Hepatocyte (in vitro differentiated cells): Measurements from ENCODE around the gene PNPLA4. TPM values are rescaled to one million over a fixed set of nuclear protein-coding genes. Genes with fewer than 3 reads are reported as not detected.

ENCODE experiments used
- DNase-seq: peaks from one replicate; pipeline ENCODE4 v3.0.0-alpha.2; 2016; ENCODE audit warnings: low spot score
- H2AFZ ChIP-seq: fragments of 200-600 bp; sonication (generic); 2 replicates; pipeline ENCODE4 v1.6.0; 2016; ENCODE audit warnings: antibody characterized with exemption, mild to moderate bottlenecking
- H3K27ac ChIP-seq: fragments of 200-600 bp; sonication (generic); 2 replicates; pipeline ENCODE4 v1.5.1; 2016; ENCODE audit warnings: mild to moderate bottlenecking
- H3K27me3 ChIP-seq: fragments of 200-600 bp; sonication (generic); 2 replicates; pipeline ENCODE4 v1.6.1; 2016
- H3K36me3 ChIP-seq: fragments of 200-600 bp; sonication (generic); replicated peaks from 2 replicates; pipeline ENCODE4 v1.5.1; 2016; ENCODE audit warnings: low read depth; ENCODE audit not compliant: insufficient read depth
- H3K4me1 ChIP-seq: fragments of 200-600 bp; sonication (generic); 2 replicates; pipeline ENCODE4 v1.5.1; 2016; ENCODE audit warnings: mild to moderate bottlenecking, moderate library complexity; ENCODE audit not compliant: insufficient read depth
- H3K4me2 ChIP-seq: fragments of 200-600 bp; sonication (generic); 2 replicates; pipeline ENCODE4 v1.6.0; 2016
- H3K4me3 ChIP-seq: fragments of 200-600 bp; sonication (generic); 2 replicates; pipeline ENCODE4 v1.5.1; 2016; ENCODE audit warnings: mild to moderate bottlenecking
- H3K79me2 ChIP-seq: fragments of 200-600 bp; sonication (generic); 2 replicates; pipeline ENCODE4 v1.6.0; 2017; ENCODE audit warnings: mild to moderate bottlenecking
- H3K9me2 ChIP-seq: fragments of 200-600 bp; sonication (generic); replicated peaks from 2 replicates; pipeline ENCODE4 v1.6.0; 2017; ENCODE audit warnings: mild to moderate bottlenecking; ENCODE audit not compliant: insufficient read depth
- H3K9me3 ChIP-seq: fragments of 200-600 bp; sonication (generic); 2 replicates; pipeline ENCODE4 v1.5.1; 2016; ENCODE audit warnings: low read depth, mild to moderate bottlenecking
- H4K20me1 ChIP-seq: fragments of 200-600 bp; sonication (generic); 2 replicates; pipeline ENCODE4 v1.6.0; 2016; ENCODE audit warnings: mild to moderate bottlenecking; ENCODE audit not compliant: insufficient read depth, poor library complexity, severe bottlenecking
- CTCF ChIP-seq: fragments of 200-600 bp; sonication (generic); IDR thresholded peaks from 2 replicates; pipeline ENCODE4 v1.5.1; 2016; ENCODE audit warnings: antibody characterized with exemption, mild to moderate bottlenecking; ENCODE audit not compliant: poor library complexity
- EZH2 ChIP-seq: fragments of 200-600 bp; sonication (generic); IDR thresholded peaks from 2 replicates; pipeline ENCODE4 v1.6.1; 2016; ENCODE audit warnings: antibody characterized with exemption, mild to moderate bottlenecking, borderline replicate concordance
- EZH2phosphoT487 ChIP-seq: fragments of 200-600 bp; sonication (generic); IDR thresholded peaks from one replicate; pipeline ENCODE4 v1.6.1; 2018; ENCODE audit warnings: antibody characterized with exemption, mild to moderate bottlenecking, low read depth, moderate library complexity; ENCODE audit not compliant: unreplicated experiment, severe bottlenecking
- WGBS: methylation state at CpG from one replicate; pipeline ENCODE4 v1.1.6; 2016; ENCODE audit warnings: low lambda C conversion rate; ENCODE audit errors: missing lambda C conversion rate; 5-methylcytosine and 5-hydroxymethylcytosine counted together
- polyA plus RNA-seq: library from polyadenylated mRNA; unstranded; fragments of >200 nt; fragmentation: Nextera tagmentation; extraction: Ambion mirVana; gene quantifications from 2 replicates; pipeline ENCODE4 v1.2.1, GENCODE V29; 2016
- total RNA-seq: library from RNA; depleted of rRNA; stranded (reverse); fragments of >200 nt; gene quantifications from 2 replicates; pipeline ENCODE4 v1.2.3, GENCODE V29; 2014

Gene PNPLA4
- total and polyA plus RNA-seq, 2 experiments from 2014 or later, result 19.8 to 30.3 TPM

GRCh38 chrX:7889135-7889534 is 38.1 kb downstream of the PNPLA4 start:
- TF ChIP-seq EZH2phosphoT487, result no peak
- TF ChIP-seq EZH2, result no peak
- no peak for TF ChIP-seq CTCF
- WGBS, result 59% methylated on average over 2 of the region's 2 CpGs
- no peaks in the 10 kb centered on the region for H3K27me3 ChIP-seq
- no peaks in the 10 kb centered on the region for H3K9me2 ChIP-seq
- no peak for DNase-seq
- no peak overlapping the region for H2AFZ ChIP-seq
- no peaks in the 10 kb centered on the region for H3K4me1 ChIP-seq
- no peaks in the 10 kb centered on the region for H3K36me3 ChIP-seq
- H3K9me3 ChIP-seq, result no peaks in the 10 kb centered on the region
- H3K4me2 ChIP-seq, result no peak overlapping the region
- no peak overlapping the region for H3K4me3 ChIP-seq
- H4K20me1 ChIP-seq, result no peaks in the 10 kb centered on the region
- no peak overlapping the region for H3K27ac ChIP-seq
- no peaks in the 10 kb centered on the region for H3K79me2 ChIP-seq

GRCh38 chrX:7876957-7877356 is 50.3 kb downstream of the PNPLA4 start:
- WGBS, result 68% methylated on average over 2 of the region's 2 CpGs
- no peaks in the 10 kb centered on the region for H3K36me3 ChIP-seq
- no peak overlapping the region for H2AFZ ChIP-seq
- no peak overlapping the region for H3K4me3 ChIP-seq
- H3K9me2 ChIP-seq, result no peaks in the 10 kb centered on the region
- no peak overlapping the region for H3K27ac ChIP-seq
- no peaks in the 10 kb centered on the region for H3K9me3 ChIP-seq
- H3K79me2 ChIP-seq, result no peaks in the 10 kb centered on the region
- DNase-seq, result no peak
- H4K20me1 ChIP-seq, result no peaks in the 10 kb centered on the region
- H3K4me1 ChIP-seq, result no peaks in the 10 kb centered on the region
- TF ChIP-seq CTCF, result no peak
- TF ChIP-seq EZH2phosphoT487, result no peak
- TF ChIP-seq EZH2, result no peak
- H3K4me2 ChIP-seq, result no peak overlapping the region
- H3K27me3 ChIP-seq, result no peaks in the 10 kb centered on the region

- Histone ChIP-seq H4K20me1 (no peaks in the 10 kb centered on the region), H3K36me3 (no peaks in the 10 kb centered on the region), H3K4me1 (no peaks in the 10 kb centered on the region), H3K79me2 (no peaks in the 10 kb centered on the region), H3K27ac (no peak overlapping the region), H3K4me3 (no peak overlapping the region), H3K9me3 (no peaks in the 10 kb centered on the region), H3K27me3 (no peaks in the 10 kb centered on the region), H2AFZ (no peak overlapping the region), H3K9me2 (no peaks in the 10 kb centered on the region), H3K4me2 (no peak overlapping the region)
- 61% methylated on average over 4 of the region's 4 CpGs for WGBS
- TF ChIP-seq CTCF (no peak), EZH2 (no peak), EZH2phosphoT487 (no peak)
- no peak for DNase-seq
Observed at GRCh38 chrX:7872042-7872441, 55.2 kb downstream of the PNPLA4 start.

GRCh38 chrX:7852166-7852565 is 75.0 kb downstream of the PNPLA4 start:
- H3K36me3 ChIP-seq, result no peaks in the 10 kb centered on the region
- H2AFZ ChIP-seq, result no peak overlapping the region
- 25% methylated on average over 1 of the region's 1 CpG for WGBS
- H3K9me3 ChIP-seq, result no peaks in the 10 kb centered on the region
- H3K9me2 ChIP-seq, result no peaks in the 10 kb centered on the region
- TF ChIP-seq EZH2phosphoT487 (no peak), CTCF (no peak), EZH2 (no peak)
- no peak overlapping the region for H3K27ac ChIP-seq
- H4K20me1 ChIP-seq, result no peaks in the 10 kb centered on the region
- DNase-seq, result no peak
- H3K4me1 ChIP-seq, result no peaks in the 10 kb centered on the region
- no peak overlapping the region for H3K4me3 ChIP-seq
- no peaks in the 10 kb centered on the region for H3K79me2 ChIP-seq
- no peaks in the 10 kb centered on the region for H3K27me3 ChIP-seq
- H3K4me2 ChIP-seq, result no peak overlapping the region
